B cell (primary cell): ENCODE data around the gene CEP89. TPM values are rescaled to one million over a fixed set of nuclear protein-coding genes. Genes with fewer than 3 reads are reported as not detected.

Source experiments
- ATAC-seq: fragments of 200-7000 bp; cut with Tn5 transposase; one replicate; pipeline ENCODE4 v1.10.0; 2021; ENCODE audit warnings: low read depth, mild to moderate bottlenecking, moderate number of reproducible peaks, moderate library complexity
- CTCF ChIA-PET: fragments of 350-600 bp; sonication (Branson Sonifier 250); formaldehyde crosslinking; loops from one replicate; lab custom pipeline; 2021; ENCODE audit warnings: antibody characterized with exemption, inconsistent platforms; lab: Charles Lee
- POLR2A ChIA-PET: fragments of 350-600 bp; sonication (Branson Sonifier 250); formaldehyde crosslinking; loops from one replicate; lab custom pipeline; 2021; ENCODE audit warnings: antibody characterized with exemption; lab: Charles Lee
- DNase-seq: peaks from one replicate; pipeline ENCODE4 v3.0.0; 2013
- H2AFZ ChIP-seq: 2 replicates; pipeline ENCODE4 v1.6.1; 2012; ENCODE audit warnings: mild to moderate bottlenecking, low read depth, low read length; ENCODE audit not compliant: insufficient read depth, poor library complexity, severe bottlenecking
- H3K27ac ChIP-seq, 2 donors: 1 replicate in 1 of 2; 2 replicates in 1 of 2; pipeline ENCODE4 v1.5.1; 2012 to 2013; ENCODE audit warnings: low read length in 2 of 2, mild to moderate bottlenecking in 2 of 2, moderate library complexity in 1 of 2
- H3K27me3 ChIP-seq, 4 experiments: fragments of 200-600 bp in 1 of 4; sonication (generic) in 1 of 4; replicated peaks in 1 of 4; 1 replicate in 2 of 4; 2 replicates in 2 of 4; pipeline versions ENCODE4 v1.6.1 to v1.7.0; 2013 to 2016; ENCODE audit warnings: low read length in 3 of 4, mild to moderate bottlenecking in 2 of 4, mixed read lengths in 1 of 4, moderate library complexity in 1 of 4; ENCODE audit not compliant: insufficient read depth in 4 of 4, control insufficient read depth in 3 of 4; ENCODE audit errors: control extremely low read depth in 1 of 4
- H3K36me3 ChIP-seq, 2 experiments: replicated peaks in 1 of 2; 1 replicate in 1 of 2; 2 replicates in 1 of 2; pipeline versions ENCODE4 v1.6.1 to v1.7.1; 2013; ENCODE audit warnings: low read length in 1 of 2; ENCODE audit not compliant: insufficient read depth in 2 of 2, control insufficient read depth in 1 of 2; ENCODE audit errors: control extremely low read depth in 1 of 2, extremely low read depth in 1 of 2
- H3K4me1 ChIP-seq, 2 donors: fragments of 200-600 bp in 1 of 2; sonication (generic) in 1 of 2; 1 replicate in 1 of 2; 2 replicates in 1 of 2; pipeline versions ENCODE4 v1.5.1 to v1.6.1; 2013 to 2017; ENCODE audit warnings: low read length in 2 of 2; ENCODE audit not compliant: control insufficient read depth in 2 of 2, insufficient read depth in 2 of 2
- H3K4me2 ChIP-seq: replicated peaks from 2 replicates; pipeline ENCODE3; 2012; ENCODE audit warnings: mild to moderate bottlenecking, low read depth, low read length; ENCODE audit not compliant: poor library complexity, severe bottlenecking
- H3K4me3 ChIP-seq, 5 experiments: fragments of 200-600 bp in 1 of 5; sonication (generic) in 1 of 5; 1 replicate in 3 of 5; 2 replicates in 2 of 5; pipeline versions ENCODE4 v1.5.1 to v1.7.0; 2011 to 2016; ENCODE audit warnings: low read length in 4 of 5, mild to moderate bottlenecking in 4 of 5, low read depth in 2 of 5, control low read depth in 1 of 5, moderate library complexity in 1 of 5; ENCODE audit not compliant: insufficient read depth in 1 of 5; ENCODE audit errors: control extremely low read depth in 1 of 5, extremely low read depth in 1 of 5
- H3K79me2 ChIP-seq: fragments of 200-600 bp; sonication (generic); one replicate; pipeline ENCODE4 v1.6.0; 2016; ENCODE audit warnings: low read length; ENCODE audit not compliant: control insufficient read depth, insufficient read depth
- H3K9ac ChIP-seq: fragments of 200-600 bp; sonication (generic); 2 replicates; pipeline ENCODE4 v1.6.1; 2017; ENCODE audit warnings: mild to moderate bottlenecking, low read length, moderate library complexity
- H3K9me3 ChIP-seq, 3 donors: one replicate each; pipeline versions ENCODE4 v1.6.1 to v1.7.1; 2013; ENCODE audit warnings: low read length in 2 of 3; ENCODE audit not compliant: control insufficient read depth in 2 of 3, insufficient read depth in 1 of 3; ENCODE audit errors: control extremely low read depth in 1 of 3
- H4K20me1 ChIP-seq: 2 replicates; pipeline ENCODE4 v1.6.0; 2012; ENCODE audit warnings: mild to moderate bottlenecking, low read length; ENCODE audit not compliant: insufficient read depth, control insufficient read depth, poor library complexity, severe bottlenecking
- H3K27ac Mint-ChIP-seq: one replicate; pipeline ENCODE4 v1.8.0; 2021; ENCODE audit warnings: mixed read lengths
- H3K27me3 Mint-ChIP-seq: one replicate; pipeline ENCODE4 v1.8.0; 2021; ENCODE audit warnings: mixed read lengths
- H3K4me1 Mint-ChIP-seq: one replicate; pipeline ENCODE4 v1.8.0; 2021; ENCODE audit warnings: mixed read lengths
- H3K4me3 Mint-ChIP-seq: one replicate; pipeline ENCODE4 v1.8.0; 2021; ENCODE audit warnings: mixed read lengths
- H3K9me3 Mint-ChIP-seq: one replicate; pipeline ENCODE4 v1.8.0; 2022; ENCODE audit warnings: mixed read lengths; ENCODE audit not compliant: insufficient read depth
- EZH2 ChIP-seq: IDR thresholded peaks from 2 replicates; pipeline ENCODE4 v1.6.1; 2012; ENCODE audit warnings: borderline replicate concordance, low read depth, mild to moderate bottlenecking, moderate library complexity, low read length; ENCODE audit not compliant: insufficient read depth, poor library complexity, severe bottlenecking
- WGBS: methylation state at CpG from one replicate; pipeline ENCODE4 v1.1.5; 2013; ENCODE audit warnings: missing lambda C conversion rate; ENCODE audit not compliant: insufficient coverage; 5-methylcytosine and 5-hydroxymethylcytosine counted together
- intact Hi-C: fragments of 100-400 bp; cut with micrococcal nuclease; formaldehyde crosslinking; loops from one replicate; pipeline ENCODE4 v1.10.0; 2022
- polyA plus RNA-seq: library from polyadenylated mRNA; depleted of rRNA; stranded (reverse); fragments of >200 nt; gene quantifications from 2 replicates; pipeline ENCODE4 v1.2.3, GENCODE V29; 2012
- total RNA-seq, 2 donors: library from RNA; stranded (reverse); fragments of 120-200 nt in 1 of 2; gene quantifications; 1 replicate in 1 of 2; 2 replicates in 1 of 2; pipeline versions ENCODE4 v1.2.3 to v1.2.4, GENCODE V29; 2013 to 2022
- TF ChIP-seq, protein P1 (sequence below): fragments of 200-600 bp; IDR thresholded peaks from one replicate; pipeline ENCODE4 v1.8.0; 2022; ENCODE audit warnings: antibody characterized with exemption, mild to moderate bottlenecking

Gene CEP89
- total and polyA plus RNA-seq, 2 donors (not counting 1 experiment from before 2014, with no cell fraction given) = 10.2 to 38.6 TPM

- no peak overlapping the region for H3K4me2 ChIP-seq
- H3K36me3 ChIP-seq = peaks cover 4 to 6% of the 10 kb centered on the region in 2 experiments
- peaks cover 3 to 27% (median 18%) of the 10 kb centered on the region in 3 donors for H3K9me3 ChIP-seq
- ChIA-PET POLR2A (no interaction called here), CTCF (no interaction called here)
- H3K79me2 ChIP-seq = no peaks in the 10 kb centered on the region
- H3K27me3 ChIP-seq = no peaks in the 10 kb centered on the region
- Mint-ChIP-seq H3K9me3 (peaks cover 11% of the 10 kb centered on the region), H3K27ac (no peak overlapping the region), H3K27me3 (no peaks in the 10 kb centered on the region), H3K4me1 (peaks cover 12% of the 10 kb centered on the region), H3K4me3 (no peak overlapping the region)
- no CpG with 5 or more reads among the region's 3 CpGs for WGBS
- no peaks in the 10 kb centered on the region for H3K4me1 ChIP-seq
- intact Hi-C loops = no loop called here
- TF ChIP-seq, protein P1, sequence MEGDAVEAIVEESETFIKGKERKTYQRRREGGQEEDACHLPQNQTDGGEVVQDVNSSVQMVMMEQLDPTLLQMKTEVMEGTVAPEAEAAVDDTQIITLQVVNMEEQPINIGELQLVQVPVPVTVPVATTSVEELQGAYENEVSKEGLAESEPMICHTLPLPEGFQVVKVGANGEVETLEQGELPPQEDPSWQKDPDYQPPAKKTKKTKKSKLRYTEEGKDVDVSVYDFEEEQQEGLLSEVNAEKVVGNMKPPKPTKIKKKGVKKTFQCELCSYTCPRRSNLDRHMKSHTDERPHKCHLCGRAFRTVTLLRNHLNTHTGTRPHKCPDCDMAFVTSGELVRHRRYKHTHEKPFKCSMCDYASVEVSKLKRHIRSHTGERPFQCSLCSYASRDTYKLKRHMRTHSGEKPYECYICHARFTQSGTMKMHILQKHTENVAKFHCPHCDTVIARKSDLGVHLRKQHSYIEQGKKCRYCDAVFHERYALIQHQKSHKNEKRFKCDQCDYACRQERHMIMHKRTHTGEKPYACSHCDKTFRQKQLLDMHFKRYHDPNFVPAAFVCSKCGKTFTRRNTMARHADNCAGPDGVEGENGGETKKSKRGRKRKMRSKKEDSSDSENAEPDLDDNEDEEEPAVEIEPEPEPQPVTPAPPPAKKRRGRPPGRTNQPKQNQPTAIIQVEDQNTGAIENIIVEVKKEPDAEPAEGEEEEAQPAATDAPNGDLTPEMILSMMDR = no peak
- no peak for TF ChIP-seq EZH2
- DNase-seq = no peak
- no peak overlapping the region for H3K9ac ChIP-seq
- no peaks in the 10 kb centered on the region for H4K20me1 ChIP-seq
- no peak overlapping the region for H2AFZ ChIP-seq
- no peak overlapping the region for H3K27ac ChIP-seq
- ATAC-seq = no peak
- H3K4me3 ChIP-seq = no peak overlapping the region
Measured at GRCh38 chr19:32895384-32895783, 76.4 kb downstream of the CEP89 start.

DNA sequence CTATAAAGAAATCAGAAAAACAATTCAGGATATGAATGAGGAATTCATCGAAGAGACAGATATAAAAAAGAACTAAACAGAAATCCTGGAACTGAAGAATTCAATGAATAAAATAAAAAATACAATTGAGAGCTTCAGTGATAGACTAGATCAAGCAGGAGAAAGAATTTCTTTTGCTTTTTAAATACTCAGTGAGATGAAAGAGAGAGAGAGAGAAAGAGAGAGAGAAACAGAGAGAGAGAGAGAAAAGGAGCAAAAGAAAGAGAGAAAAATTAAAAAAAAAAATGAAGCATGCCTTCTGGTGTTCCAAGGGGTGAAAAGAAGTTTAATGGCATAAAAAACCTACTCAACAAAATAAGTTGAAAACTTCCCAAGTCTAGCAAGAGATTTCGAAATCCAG, 80.1 kb downstream of the CEP89 start:
- Histone ChIP-seq H4K20me1 (no peaks in the 10 kb centered on the region), H3K27me3 (no peaks in the 10 kb centered on the region), H3K4me3 (no peak overlapping the region), H3K9ac (no peak overlapping the region), H3K79me2 (no peaks in the 10 kb centered on the region), H3K36me3 (peaks cover 2 to 9% of the 10 kb centered on the region in 2 experiments), H3K9me3 (peaks cover 3 to 29% (median 27%) of the 10 kb centered on the region in 3 donors), H3K27ac (no peak overlapping the region), H3K4me2 (no peak overlapping the region), H2AFZ (no peak overlapping the region), H3K4me1 (no peaks in the 10 kb centered on the region)
- no peak overlapping the region for H3K4me3 Mint-ChIP-seq
- POLR2A ChIA-PET = no interaction called here
- ATAC-seq (no peak), DNase-seq (no peak)
- H3K4me1 Mint-ChIP-seq = peaks cover 8% of the 10 kb centered on the region
- no CpG with 5 or more reads among the region's 2 CpGs for WGBS
- intact Hi-C loops = no loop called here
- H3K27me3 Mint-ChIP-seq = no peaks in the 10 kb centered on the region
- TF ChIP-seq, protein P1 = no peak
- TF ChIP-seq EZH2 = no peak
- CTCF ChIA-PET = no interaction called here
- no peak overlapping the region for H3K27ac Mint-ChIP-seq
- H3K9me3 Mint-ChIP-seq = peaks cover 11% of the 10 kb centered on the region
